GM21528 (cell line): ENCODE results near the gene ASTE1.
"Not testable (repeated sequence)": the region's sequence is repeated elsewhere in the genome, so short reads cannot be mapped to it uniquely, and the experiment has no call there.

Source experiments
- ATAC-seq: cut with Tn5 transposase; IDR thresholded peaks from one replicate; pipeline ENCODE4 v1.9.1; 2021; ENCODE audit warnings: mild to moderate bottlenecking, moderate library complexity; ENCODE audit not compliant: unreplicated experiment, low FRiP score

The ASTE1 gene

GRCh38 chr3:131018970-131019369 lies 7.7 kb downstream of the ASTE1 start:
- no peak for ATAC-seq

DNA sequence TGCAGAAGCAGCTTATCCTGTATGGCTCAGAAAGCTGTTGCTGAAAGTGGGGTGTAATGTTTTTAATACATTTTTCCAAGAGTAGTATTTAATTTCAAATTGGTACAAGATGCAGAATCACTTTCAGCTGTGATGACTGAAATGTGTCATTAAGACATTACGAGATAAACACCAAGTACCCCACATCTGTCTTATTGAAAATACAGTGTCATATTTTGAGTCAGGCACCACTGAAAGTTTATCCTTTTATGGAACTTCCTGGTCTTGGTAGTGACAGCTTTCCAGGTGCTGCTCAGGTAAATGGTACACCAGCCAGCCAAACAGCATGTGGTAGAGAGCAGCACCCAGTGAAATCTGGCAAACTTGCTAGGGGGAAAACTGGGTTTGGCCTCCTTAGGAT lies 16.9 kb downstream of the ASTE1 start:
- no peak for ATAC-seq

GRCh38 chr3:131008326-131008725 lies 18.3 kb downstream of the ASTE1 start:
- ATAC-seq: no peak

DNA sequence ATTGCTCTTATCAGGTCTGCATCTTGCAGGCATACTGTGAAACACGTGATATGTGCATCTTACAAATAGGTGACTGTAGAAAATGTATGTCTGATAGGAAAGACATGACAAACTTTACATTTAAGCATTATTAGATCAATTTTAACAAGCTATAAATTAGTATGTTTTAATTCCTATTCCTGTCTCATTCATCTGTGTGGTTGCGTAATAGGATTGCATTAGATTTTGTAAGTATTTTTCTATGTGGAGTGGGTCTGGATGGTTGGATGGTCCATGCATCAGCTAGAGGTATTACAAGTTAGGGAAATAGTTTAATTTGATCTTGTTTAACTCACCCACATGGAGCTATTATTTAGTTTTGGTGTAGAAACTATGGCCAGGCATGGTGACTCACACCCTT lies 18.8 kb downstream of the ASTE1 start:
- ATAC-seq: no peak

DNA sequence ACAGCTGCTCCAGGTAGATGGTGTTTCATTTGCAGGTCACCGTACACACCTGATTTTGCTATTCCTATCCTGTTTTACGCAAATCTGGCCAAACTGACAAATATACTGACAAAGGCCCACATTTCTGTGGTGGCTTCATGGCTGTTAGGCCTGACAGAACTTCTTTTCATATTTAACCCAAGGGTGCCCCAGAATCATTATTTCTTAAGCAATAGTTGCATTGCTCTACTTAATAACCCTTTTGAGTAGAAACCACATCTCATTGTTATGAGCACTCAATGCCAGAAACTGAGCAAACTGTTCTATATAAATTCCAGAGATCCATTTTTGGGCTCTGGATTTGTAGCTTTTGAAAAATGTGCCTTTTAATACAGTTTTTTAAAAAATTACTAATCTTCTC lies 19.4 kb downstream of the ASTE1 start:
- ATAC-seq: no peak

DNA sequence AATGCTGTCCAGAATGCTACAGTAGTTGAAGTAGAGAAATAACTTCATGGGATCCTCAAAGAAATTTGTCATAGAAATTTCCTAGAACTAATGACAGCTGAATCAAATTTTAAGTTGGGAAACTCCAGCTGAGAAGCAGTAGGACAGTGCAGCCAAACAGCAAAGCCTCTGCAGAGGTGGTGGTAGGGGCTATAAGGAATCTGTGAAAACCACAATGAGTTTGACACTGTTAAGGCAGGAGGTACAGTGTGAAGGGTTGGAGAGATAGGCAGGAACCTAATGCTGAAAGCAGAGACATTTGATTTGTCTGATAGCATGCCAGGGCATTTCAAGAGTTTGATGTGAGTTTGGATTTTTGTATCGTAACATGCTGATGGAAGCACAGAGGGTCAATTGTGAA lies 22.0 kb downstream of the ASTE1 start:
- ATAC-seq: no peak

- no peak for ATAC-seq
These were observed 25.6 kb downstream of the ASTE1 start for GRCh38 chr3:131001071-131001470.

DNA sequence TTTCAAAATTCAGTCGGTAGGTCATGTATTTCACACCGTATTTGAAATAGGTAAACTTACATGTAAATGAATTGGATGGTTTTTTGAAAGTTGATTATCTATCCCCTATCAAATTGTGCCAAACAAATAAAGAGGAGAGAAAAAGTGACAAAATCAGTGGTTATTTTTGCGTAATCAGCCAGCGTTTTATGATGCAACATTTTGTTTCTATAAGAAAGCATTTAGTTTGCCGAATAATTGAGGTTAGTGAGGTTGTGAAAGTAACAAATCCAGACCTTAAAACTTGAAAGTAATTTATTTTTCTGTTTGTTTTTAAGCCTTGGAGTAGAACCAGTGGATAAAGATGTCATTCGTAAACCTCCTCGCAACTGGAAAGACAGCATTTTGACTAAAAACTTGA lies 29.3 kb downstream of the ASTE1 start:
- ATAC-seq: no peak

DNA sequence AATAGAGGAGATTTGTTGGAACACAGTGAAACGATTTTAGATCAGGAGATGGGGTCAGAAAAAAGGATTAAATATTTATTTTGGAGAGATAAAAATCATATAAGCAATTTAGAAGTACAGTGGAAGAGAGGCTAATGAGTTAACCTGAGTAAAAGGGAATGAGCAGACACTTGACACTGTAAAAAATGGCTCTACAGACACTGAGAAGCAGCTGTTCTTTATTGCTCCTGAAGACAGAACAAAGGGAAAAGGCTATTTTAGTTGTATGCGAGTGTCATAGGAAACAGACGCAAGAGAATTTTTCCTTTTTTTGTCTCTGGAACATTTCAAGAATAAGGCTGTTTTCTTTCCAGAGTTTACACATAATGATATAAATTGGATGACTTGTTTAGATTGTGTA lies 34.3 kb downstream of the ASTE1 start:
- no peak for ATAC-seq

DNA sequence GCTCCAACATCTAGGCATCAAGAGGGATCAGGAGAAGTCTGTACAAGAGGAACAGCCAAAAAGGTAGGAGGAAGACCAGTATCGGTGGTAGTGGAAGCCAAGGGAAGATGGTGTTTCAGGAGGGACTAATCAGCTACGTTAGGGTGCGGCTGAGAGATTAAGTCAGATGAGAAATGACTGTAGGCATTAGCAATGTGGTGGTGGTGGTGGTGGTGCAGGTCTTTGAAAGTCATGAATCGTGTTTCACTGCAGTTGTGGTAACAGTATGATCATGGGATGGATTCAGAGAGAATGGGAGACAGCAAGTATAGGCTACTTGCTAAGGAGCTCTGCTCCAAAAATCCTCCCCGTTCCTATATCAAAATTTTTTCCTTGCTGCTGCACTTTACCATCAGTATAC lies 35.5 kb downstream of the ASTE1 start:
- ATAC-seq: no peak

GRCh38 chr3:130990282-130990681 lies 36.3 kb downstream of the ASTE1 start:
- no peak for ATAC-seq

GRCh38 chr3:130981469-130981868 lies 45.2 kb downstream of the ASTE1 start:
- ATAC-seq: no peak

DNA sequence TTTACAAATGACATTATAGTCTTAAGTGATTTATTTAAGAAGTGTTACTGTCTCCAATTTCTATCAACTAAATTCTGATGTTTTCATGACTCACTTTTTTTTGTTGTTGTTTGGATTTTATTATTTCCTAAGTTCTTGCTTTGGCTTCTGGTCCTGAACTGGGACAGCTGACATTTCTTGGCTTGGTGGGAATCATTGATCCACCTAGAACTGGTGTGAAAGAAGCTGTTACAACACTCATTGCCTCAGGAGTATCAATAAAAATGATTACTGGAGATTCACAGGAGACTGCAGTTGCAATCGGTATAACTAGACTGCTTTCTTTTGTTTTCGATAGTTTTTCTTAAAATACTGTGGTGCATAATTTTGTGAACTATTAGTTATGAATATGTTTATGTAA lies 47.5 kb downstream of the ASTE1 start:
- no peak for ATAC-seq

- ATAC-seq: no peak
These were observed 49.9 kb downstream of the ASTE1 start for GRCh38 chr3:130976706-130977105.

- ATAC-seq: no peak
These were observed 51.4 kb downstream of the ASTE1 start for GRCh38 chr3:130975251-130975650.

GRCh38 chr3:130974201-130974600 lies 52.4 kb downstream of the ASTE1 start:
- no peak for ATAC-seq

DNA sequence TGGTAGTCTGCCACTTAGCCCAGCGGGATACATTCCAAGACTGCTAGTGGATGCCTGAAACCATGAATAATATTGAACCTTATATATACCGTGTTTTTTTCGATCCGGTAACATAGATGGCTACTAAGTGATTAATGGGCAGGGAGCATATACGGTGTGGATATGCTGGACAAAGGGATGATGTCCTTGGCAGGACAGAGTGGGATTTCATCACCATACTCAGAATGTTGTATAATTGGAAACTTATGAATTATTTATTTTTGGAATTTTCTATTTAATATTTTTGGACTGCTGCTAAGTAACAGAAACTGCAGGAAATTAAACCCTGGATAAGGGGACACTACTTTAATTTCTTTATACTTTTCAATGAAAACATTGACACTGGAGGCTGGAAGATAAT lies 53.2 kb downstream of the ASTE1 start:
- no peak for ATAC-seq

GRCh38 chr3:130972592-130972991 lies 54.0 kb downstream of the ASTE1 start:
- ATAC-seq: not testable (repeated sequence)

DNA sequence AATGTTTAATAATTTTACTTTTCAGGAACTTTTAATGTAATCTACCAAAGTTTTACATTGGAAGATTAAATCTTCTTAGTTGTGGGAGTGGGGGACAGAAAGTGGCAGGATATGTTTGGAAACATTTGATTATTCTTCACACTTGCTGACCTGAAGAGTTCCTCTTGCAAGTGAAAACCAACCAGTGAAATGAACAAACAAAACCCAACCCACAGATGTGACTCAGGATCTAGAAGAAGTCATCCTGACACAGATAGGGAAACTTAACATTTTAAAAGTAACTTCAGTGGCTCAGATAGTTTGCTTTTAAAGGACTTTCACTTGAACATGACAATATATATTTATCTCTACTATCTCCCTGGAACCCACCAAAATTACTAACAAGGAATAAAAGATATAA lies 55.4 kb downstream of the ASTE1 start:
- no peak for ATAC-seq

GRCh38 chr3:130969621-130970020 lies 57.0 kb downstream of the ASTE1 start:
- no peak for ATAC-seq

DNA sequence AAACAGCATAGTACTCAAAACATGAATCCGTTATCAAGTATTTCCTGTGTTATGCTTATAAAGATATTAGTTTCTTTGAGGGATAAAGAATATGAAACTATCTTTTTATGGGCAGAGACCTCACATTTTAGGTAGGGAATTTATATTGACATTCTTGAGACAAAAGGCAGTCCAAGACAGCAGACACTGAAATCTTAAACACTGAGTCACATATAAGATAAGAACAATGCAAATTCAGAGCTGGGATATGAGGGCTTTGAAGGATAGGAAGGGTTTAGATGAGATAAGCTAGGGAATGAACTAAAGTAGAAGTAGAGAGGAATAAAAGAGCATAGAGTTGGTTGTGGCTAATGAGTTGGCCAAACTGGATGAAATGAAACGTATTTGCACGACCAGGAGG lies 58.4 kb downstream of the ASTE1 start:
- no peak for ATAC-seq

GRCh38 chr3:130967281-130967680 lies 59.3 kb downstream of the ASTE1 start:
- ATAC-seq: no peak

DNA sequence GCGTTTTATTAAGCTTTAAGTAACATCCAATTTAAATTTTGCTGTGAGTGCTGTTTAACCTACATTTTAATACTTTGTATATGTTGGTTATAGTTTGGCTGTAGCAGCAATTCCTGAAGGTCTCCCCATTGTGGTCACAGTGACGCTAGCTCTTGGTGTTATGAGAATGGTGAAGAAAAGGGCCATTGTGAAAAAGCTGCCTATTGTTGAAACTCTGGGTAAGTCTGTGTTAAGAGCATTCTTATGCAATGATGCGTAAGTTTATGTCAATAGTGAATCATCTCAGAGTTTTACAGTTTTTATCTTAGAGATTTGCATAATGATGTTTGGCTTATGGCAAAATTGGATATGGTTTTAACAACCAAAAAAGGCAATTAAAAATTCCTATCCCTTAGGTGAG lies 62.7 kb downstream of the ASTE1 start:
- no peak for ATAC-seq
